ENCODE results near the gene LENG9.

Gene LENG9

GRCh38 chr19:54418930-54419800, 44.4 kb downstream of the LENG9 start:
- no peak for DNase-seq

- peak; percentile 50 for DNase-seq
Observed at GRCh38 chr19:54418030-54418929, 45.3 kb downstream of the LENG9 start.

DNA sequence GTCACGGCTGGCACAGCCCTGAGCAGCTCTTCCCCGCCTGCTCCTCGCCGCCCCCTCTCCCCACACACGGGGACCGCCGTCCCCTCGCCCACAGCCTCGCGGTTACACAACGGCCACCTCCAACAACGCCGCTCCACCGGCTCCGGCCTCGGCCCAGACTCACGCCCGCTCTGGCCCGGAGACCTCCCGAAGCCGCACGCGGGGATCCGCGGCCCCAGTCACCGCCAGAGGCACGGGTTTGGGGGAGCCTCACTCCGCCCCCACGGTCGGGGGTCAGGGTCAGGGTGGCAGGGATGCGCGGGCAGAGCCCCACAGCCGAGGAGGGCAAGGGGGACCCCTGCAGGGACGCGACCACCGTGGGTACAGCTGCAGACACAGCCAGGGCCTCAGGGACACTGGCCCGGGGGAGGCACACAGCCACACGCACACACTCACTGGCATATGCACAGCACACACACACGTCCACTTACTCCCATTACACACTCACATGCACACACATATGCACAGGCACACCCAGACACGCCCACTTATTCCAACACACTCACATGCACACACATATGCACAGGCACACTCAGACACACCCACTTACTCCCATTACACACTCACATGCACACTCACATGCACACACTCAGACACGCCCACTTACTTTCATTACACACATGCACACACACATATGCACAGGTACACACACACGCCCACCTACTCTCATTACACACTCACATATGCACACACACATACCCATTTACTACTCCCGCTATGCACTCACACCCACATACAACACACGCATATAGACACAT, 46.7 kb downstream of the LENG9 start:
- DNase-seq: no peak

GRCh38 chr19:54415901-54416673, 47.5 kb downstream of the LENG9 start:
- no peak for DNase-seq

GRCh38 chr19:54415208-54415900, 48.2 kb downstream of the LENG9 start, which contains the start of gene TTYH1:
TSS of gene TTYH1 (plus strand) at chr19:54415464. CDS start at chr19:54415553, 89 bp downstream.
- peak; percentile 77 for DNase-seq

GRCh38 chr19:54414156-54414555, 49.4 kb downstream of the LENG9 start:
- no peak for DNase-seq

DNA sequence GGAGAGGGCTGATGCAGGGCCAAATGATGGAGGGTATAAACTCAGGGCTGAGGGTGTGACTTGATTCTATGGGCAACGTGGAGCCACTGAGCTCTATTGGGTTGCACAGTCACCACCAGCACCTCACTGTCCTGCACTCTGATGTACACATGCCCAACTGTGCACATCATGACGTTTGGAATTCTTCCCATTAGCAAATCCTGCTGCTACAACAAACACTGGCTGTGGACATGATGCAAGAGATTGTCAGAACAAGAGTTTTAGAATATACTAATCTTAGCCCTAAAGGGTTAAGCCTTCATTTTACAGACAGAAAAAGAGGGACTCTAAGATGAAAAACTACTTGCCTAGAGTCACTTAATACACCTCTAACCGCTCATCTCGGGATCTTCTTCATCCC, 50.7 kb downstream of the LENG9 start:
- DNase-seq: no peak
